Measurements from ENCODE around the gene NFAM1. TPM values are rescaled to one million over a fixed set of nuclear protein-coding genes. Genes with fewer than 3 reads are reported as not detected.
A peak's percentile ranks its signal among the peaks of the same experiment; 100 is the strongest.

NFAM1 gene
- total and polyA plus RNA-seq, 2 of the 13 experiments (the other 11 are each of a cell fraction or from before 2014, with no cell fraction given), result 0.03 TPM; not detected in 1

DNA sequence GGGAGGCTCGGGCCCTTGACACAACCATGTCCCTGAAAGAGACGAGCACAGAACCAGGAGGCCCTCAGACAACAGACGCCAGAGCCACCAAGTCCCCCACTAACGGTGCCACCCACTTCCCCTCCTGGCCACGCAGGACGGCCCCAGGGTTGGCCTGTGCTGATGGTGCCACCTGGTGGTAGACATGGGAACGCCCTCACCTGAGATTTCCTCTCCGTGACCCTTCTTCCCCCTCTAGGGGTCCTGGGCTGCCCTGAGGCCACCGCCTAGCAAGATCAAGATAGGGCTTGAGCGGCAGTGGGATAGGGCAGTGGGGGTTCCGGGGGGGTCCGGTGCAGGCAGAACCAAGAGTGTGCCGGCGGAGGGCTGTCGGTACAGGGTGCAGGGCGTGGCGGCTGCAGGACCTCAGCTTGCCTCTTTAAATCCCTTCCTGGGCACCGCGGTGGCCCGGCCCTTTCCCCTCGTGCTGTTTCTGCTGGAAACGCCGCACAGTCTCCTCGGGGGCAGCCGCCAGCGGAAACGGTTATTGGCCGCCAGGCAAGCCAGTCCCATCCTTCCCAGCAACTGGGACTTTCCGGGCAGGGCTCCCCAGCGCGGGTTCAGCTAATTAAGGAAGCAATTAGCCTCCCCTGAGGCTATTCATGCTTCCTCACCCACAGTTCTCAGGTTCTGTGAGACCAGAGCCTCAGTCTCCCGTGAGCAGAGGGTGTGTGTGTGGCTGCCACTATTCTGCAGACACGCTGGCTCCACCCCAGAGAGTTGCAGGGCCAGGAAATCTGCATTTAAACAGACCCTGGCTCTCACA lies 5.5 kb upstream of the NFAM1 start (continued):
- TF ChIP-seq HNF1B (CRISPR knock-in tag; IDR thresholded peaks at IDR 0.05) (peak; percentile 68), ZNF687 (CRISPR knock-in tag; IDR thresholded peaks at IDR 0.05) (peak; percentile 47), ZKSCAN5 (CRISPR knock-in tag; IDR thresholded peaks at IDR 0.05) (no peak), TCF12 (IDR thresholded peaks at IDR 0.05) (no peak), TCF12 (CRISPR knock-in tag; IDR thresholded peaks at IDR 0.05) (no peak), SP5 (CRISPR knock-in tag; IDR thresholded peaks at IDR 0.05; ENCODE audit: borderline replicate concordance, low read depth) (no peak), IRF9 (CRISPR knock-in tag; IDR thresholded peaks at IDR 0.05; ENCODE audit: borderline replicate concordance) (peak; percentile 35; the same call in 1 of the 2 replicates), KDM2A (CRISPR knock-in tag; IDR thresholded peaks at IDR 0.05; ENCODE audit: borderline replicate concordance, low read depth) (peak; percentile 73), ZNF780A (CRISPR knock-in tag; IDR thresholded peaks at IDR 0.05) (no peak), SALL1 (CRISPR knock-in tag; IDR thresholded peaks at IDR 0.05) (peak; percentile 46; the same call in 1 of the 2 replicates), ZBTB7A (CRISPR knock-in tag; IDR thresholded peaks at IDR 0.05) (peak; percentile 63; the same call in 1 of the 2 replicates), ZNF501 (CRISPR knock-in tag; IDR thresholded peaks at IDR 0.05) (0 out of 2 replicates have a peak, but pooled peaks have one; percentile 30), ZNF280B (CRISPR knock-in tag; IDR thresholded peaks at IDR 0.05; ENCODE audit: borderline replicate concordance) (0 out of 2 replicates have a peak, but pooled peaks have one; percentile 25), HDAC2 (CRISPR knock-in tag; IDR thresholded peaks at IDR 0.05) (peak; percentile 34; the same call in 1 of the 2 replicates), ZNF768 (CRISPR knock-in tag; IDR thresholded peaks at IDR 0.05) (peak; percentile 45; the same call in 1 of the 2 replicates)
- TF ChIP-seq, protein P1, sequence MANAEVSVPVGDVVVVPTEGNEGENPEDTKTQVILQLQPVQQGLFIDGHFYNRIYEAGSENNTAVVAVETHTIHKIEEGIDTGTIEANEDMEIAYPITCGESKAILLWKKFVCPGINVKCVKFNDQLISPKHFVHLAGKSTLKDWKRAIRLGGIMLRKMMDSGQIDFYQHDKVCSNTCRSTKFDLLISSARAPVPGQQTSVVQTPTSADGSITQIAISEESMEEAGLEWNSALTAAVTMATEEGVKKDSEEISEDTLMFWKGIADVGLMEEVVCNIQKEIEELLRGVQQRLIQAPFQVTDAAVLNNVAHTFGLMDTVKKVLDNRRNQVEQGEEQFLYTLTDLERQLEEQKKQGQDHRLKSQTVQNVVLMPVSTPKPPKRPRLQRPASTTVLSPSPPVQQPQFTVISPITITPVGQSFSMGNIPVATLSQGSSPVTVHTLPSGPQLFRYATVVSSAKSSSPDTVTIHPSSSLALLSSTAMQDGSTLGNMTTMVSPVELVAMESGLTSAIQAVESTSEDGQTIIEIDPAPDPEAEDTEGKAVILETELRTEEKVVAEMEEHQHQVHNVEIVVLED (CRISPR knock-in tag; IDR thresholded peaks at IDR 0.05; ENCODE audit: borderline replicate concordance), result no peak
